IMR-90 (cell line): ENCODE data around the gene CD209. TPM values are rescaled to one million over a fixed set of nuclear protein-coding genes. Genes with fewer than 3 reads are reported as not detected.

ENCODE experiments used
- ATAC-seq: fragments of 200-7000 bp; cut with Tn5 transposase; 2 replicates; pipeline ENCODE4 v1.9.1; 2020; ENCODE audit warnings: low read depth, mild to moderate bottlenecking, moderate library complexity
- BruUV-seq: library from RNA; stranded (reverse); fragments of 400-500 nt; replicated peaks from 2 replicates; lab custom pipeline; 2021; lab: Mats Ljungman, UMichigan
- CTCF ChIA-PET: fragments of 300-600 bp; formaldehyde crosslinking; extraction: SDS; loops from one replicate; lab custom pipeline; 2021; ENCODE audit warnings: antibody characterized with exemption; lab: Yijun Ruan, JAX
- POLR2A ChIA-PET: fragments of 300-600 bp; sonication (Branson Sonifier 250); formaldehyde crosslinking; loops from one replicate; lab custom pipeline; 2022; ENCODE audit warnings: antibody characterized with exemption; ENCODE audit not compliant: unreplicated experiment; lab: Charles Lee
- DNase-seq: peaks from one replicate; pipeline ENCODE4 v3.0.0; 2013
- H2AFZ ChIP-seq: replicated peaks from 2 replicates; pipeline ENCODE3; 2013; ENCODE audit warnings: low read length, mild to moderate bottlenecking; ENCODE audit not compliant: poor library complexity
- H2AK5ac ChIP-seq: 2 replicates; pipeline ENCODE4 v1.6.1; 2013; ENCODE audit warnings: low read depth, low read length, inconsistent platforms
- H2AK9ac ChIP-seq: replicated peaks from 2 replicates; pipeline ENCODE3; 2013; ENCODE audit warnings: mild to moderate bottlenecking, low read depth, low read length, moderate library complexity; ENCODE audit not compliant: poor library complexity
- H2BK120ac ChIP-seq: 2 replicates; pipeline ENCODE4 v1.6.1; 2013; ENCODE audit warnings: low read depth, low read length, inconsistent platforms
- H2BK15ac ChIP-seq: 3 replicates; pipeline ENCODE4 v1.6.1; 2013; ENCODE audit warnings: low read depth, low read length, inconsistent platforms
- H2BK20ac ChIP-seq: 2 replicates; pipeline ENCODE4 v1.6.1; 2013; ENCODE audit warnings: low read depth, mild to moderate bottlenecking, inconsistent platforms, low read length, moderate library complexity
- H2BK5ac ChIP-seq: 2 replicates; pipeline ENCODE4 v1.6.1; 2013; ENCODE audit warnings: mild to moderate bottlenecking, low read depth, low read length, inconsistent platforms; ENCODE audit not compliant: poor library complexity, severe bottlenecking
- H3K14ac ChIP-seq: replicated peaks from 2 replicates; pipeline ENCODE4 v1.6.1; 2013; ENCODE audit warnings: low read depth, low read length, inconsistent platforms
- H3K18ac ChIP-seq: 2 replicates; pipeline ENCODE4 v1.6.1; 2013; ENCODE audit warnings: low read depth, low read length, control low read depth
- H3K23ac ChIP-seq: 2 replicates; pipeline ENCODE4 v1.6.1; 2013; ENCODE audit warnings: low read depth, low read length, inconsistent platforms
- H3K27ac ChIP-seq: 2 replicates; pipeline ENCODE4 v1.5.1; 2013; ENCODE audit warnings: mild to moderate bottlenecking, control low read depth, low read length; ENCODE audit not compliant: insufficient read depth
- H3K27me3 ChIP-seq: 2 replicates; pipeline ENCODE4 v1.6.1; 2013; ENCODE audit warnings: low read length; ENCODE audit not compliant: control insufficient read depth, insufficient read depth
- H3K36me3 ChIP-seq: 2 replicates; pipeline ENCODE4 v1.6.1; 2013; ENCODE audit warnings: low read length, mixed read lengths; ENCODE audit not compliant: control insufficient read depth, insufficient read depth
- H3K4ac ChIP-seq: 2 replicates; pipeline ENCODE4 v1.6.1; 2013; ENCODE audit warnings: low read depth, low read length, inconsistent platforms
- H3K4me1 ChIP-seq: 2 replicates; pipeline ENCODE4 v1.6.1; 2013; ENCODE audit warnings: low read length, mixed read lengths; ENCODE audit not compliant: control insufficient read depth, insufficient read depth
- H3K4me2 ChIP-seq: 2 replicates; pipeline ENCODE4 v1.6.1; 2013; ENCODE audit warnings: low read depth, mild to moderate bottlenecking, control low read depth, low read length, moderate library complexity
- H3K4me3 ChIP-seq: 2 replicates; pipeline ENCODE4 v1.5.1; 2013; ENCODE audit warnings: low read depth, mild to moderate bottlenecking, control low read depth, low read length, moderate library complexity; ENCODE audit not compliant: insufficient read depth
- H3K56ac ChIP-seq: 2 replicates; pipeline ENCODE4 v1.6.1; 2013; ENCODE audit warnings: low read length, inconsistent platforms; ENCODE audit not compliant: insufficient read depth; ENCODE audit errors: extremely low read depth
- H3K79me1 ChIP-seq, 2 experiments: 2 replicates each; pipeline ENCODE4 v1.6.1; 2013; ENCODE audit warnings: low read length in 2 of 2, inconsistent platforms in 1 of 2, low read depth in 1 of 2
- H3K9ac ChIP-seq: 2 replicates; pipeline ENCODE4 v1.6.1; 2013; ENCODE audit warnings: low read depth, low read length, control low read depth
- H3K9me1 ChIP-seq: 2 replicates; pipeline ENCODE4 v1.6.1; 2013; ENCODE audit warnings: low read length, inconsistent platforms; ENCODE audit not compliant: insufficient read depth
- H3K9me3 ChIP-seq: 2 replicates; pipeline ENCODE4 v1.6.1; 2013; ENCODE audit warnings: low read length; ENCODE audit not compliant: control insufficient read depth, insufficient read depth
- H4K20me1 ChIP-seq: 2 replicates; pipeline ENCODE4 v1.6.1; 2013; ENCODE audit warnings: low read length, inconsistent platforms; ENCODE audit not compliant: insufficient read depth
- H4K5ac ChIP-seq: 2 replicates; pipeline ENCODE4 v1.6.1; 2013; ENCODE audit warnings: mild to moderate bottlenecking, low read depth, low read length, control low read depth
- H4K8ac ChIP-seq, 2 experiments: 2 replicates each; pipeline ENCODE4 v1.6.1; 2013; ENCODE audit warnings: low read depth in 2 of 2, low read length in 2 of 2, control low read depth in 1 of 2, inconsistent platforms in 1 of 2
- H4K91ac ChIP-seq: 2 replicates; pipeline ENCODE4 v1.6.1; 2013; ENCODE audit warnings: low read depth, low read length, inconsistent platforms; ENCODE audit not compliant: insufficient read depth
- BHLHE40 ChIP-seq: fragments of 150-350 bp; IDR thresholded peaks from 2 replicates; pipeline ENCODE4 v1.6.1; 2016; ENCODE audit warnings: mild to moderate bottlenecking, low read depth, low read length
- CEBPB ChIP-seq: IDR thresholded peaks from 2 replicates; pipeline ENCODE4 v1.6.1; 2012; ENCODE audit warnings: low read depth, low read length, improper control_type of control experiment
- CHD1 ChIP-seq: IDR thresholded peaks from 2 replicates; pipeline ENCODE4 v1.6.1; 2012; ENCODE audit warnings: low read depth, low read length, improper control_type of control experiment
- MAFK ChIP-seq: IDR thresholded peaks from 2 replicates; pipeline ENCODE4 v1.6.1; 2012; ENCODE audit warnings: low read depth, low read length, improper control_type of control experiment
- MAZ ChIP-seq: IDR thresholded peaks from 2 replicates; pipeline ENCODE4 v1.6.1; 2012; ENCODE audit warnings: low read depth, mild to moderate bottlenecking, low read length, improper control_type of control experiment, moderate library complexity, borderline replicate concordance
- POLR2A ChIP-seq: IDR thresholded peaks from 2 replicates; pipeline ENCODE4 v1.6.1; 2012; ENCODE audit warnings: mild to moderate bottlenecking, low read depth, low read length
- RAD21 ChIP-seq: IDR thresholded peaks from 2 replicates; pipeline ENCODE4 v1.6.1; 2012; ENCODE audit warnings: low read length, improper control_type of control experiment
- RFX5 ChIP-seq: IDR thresholded peaks from 2 replicates; pipeline ENCODE4 v1.8.0; 2012; ENCODE audit warnings: low read depth, mild to moderate bottlenecking, low read length, moderate library complexity
- SMC3 ChIP-seq: fragments of 150-350 bp; IDR thresholded peaks from 2 replicates; pipeline ENCODE4 v1.6.1; 2016; ENCODE audit warnings: low read depth, mild to moderate bottlenecking, antibody characterized with exemption, low read length, moderate library complexity
- WGBS, 2 experiments: methylation state at CpG; one replicate each; pipeline versions ENCODE4 v1.1.5 to v1.1.7; 2013; ENCODE audit warnings: missing lambda C conversion rate in 2 of 2; ENCODE audit not compliant: insufficient read length in 1 of 2; ENCODE audit errors: extremely low coverage in 2 of 2; 5-methylcytosine and 5-hydroxymethylcytosine counted together
- dilution Hi-C: fragments of 300-500 bp; cut with HindIII; formaldehyde crosslinking; loops from one replicate; pipeline ENCODE4 v1.14.3; 2018; ENCODE audit warnings: low sequenced_read_pairs; ENCODE audit not compliant: unreplicated experiment
- in situ Hi-C: fragments of 300-500 bp; cut with MboI; formaldehyde crosslinking; loops from 3 replicates; pipeline ENCODE4 v1.14.3; 2019; ENCODE audit warnings: low sequenced_read_pairs, inconsistent platforms, mixed read lengths
- intact Hi-C: fragments of 100-400 bp; cut with micrococcal nuclease; formaldehyde crosslinking; loops from 2 replicates; pipeline ENCODE4 v1.10.0; 2022
- polyA plus RNA-seq, 3 experiments: library from polyadenylated mRNA; depleted of rRNA; stranded (reverse); fragments of >200 nt; gene quantifications; 2 replicates each; pipeline ENCODE4 v1.2.3, GENCODE V29; 2012; ENCODE audit warnings: low replicate concordance in 1 of 3
- total RNA-seq: library from RNA; depleted of rRNA; stranded (reverse); fragments of >200 nt; gene quantifications from 2 replicates; pipeline ENCODE4 v1.2.3, GENCODE V29; 2012
- TF ChIP-seq, protein P1 (sequence below): fragments of 150-350 bp; IDR thresholded peaks from 2 replicates; pipeline ENCODE4 v1.6.1; 2016; ENCODE audit warnings: low read depth, mild to moderate bottlenecking, low read length, moderate library complexity, borderline replicate concordance
- TF ChIP-seq, protein P2 (sequence below): fragments of 150-350 bp; IDR thresholded peaks from 2 replicates; pipeline ENCODE4 v1.6.1; 2017; ENCODE audit warnings: mild to moderate bottlenecking, antibody characterized with exemption, low read length, low read depth
- TF ChIP-seq, protein P3 (sequence below): conservative IDR thresholded peaks from 2 replicates; pipeline ENCODE4 v1.5.1; 2012; ENCODE audit warnings: mild to moderate bottlenecking, low read depth, low read length, improper control_type of control experiment

CD209 gene
- total and polyA plus RNA-seq, 2 of the 4 experiments (the other 2 are of a cell fraction) = not detected

DNA sequence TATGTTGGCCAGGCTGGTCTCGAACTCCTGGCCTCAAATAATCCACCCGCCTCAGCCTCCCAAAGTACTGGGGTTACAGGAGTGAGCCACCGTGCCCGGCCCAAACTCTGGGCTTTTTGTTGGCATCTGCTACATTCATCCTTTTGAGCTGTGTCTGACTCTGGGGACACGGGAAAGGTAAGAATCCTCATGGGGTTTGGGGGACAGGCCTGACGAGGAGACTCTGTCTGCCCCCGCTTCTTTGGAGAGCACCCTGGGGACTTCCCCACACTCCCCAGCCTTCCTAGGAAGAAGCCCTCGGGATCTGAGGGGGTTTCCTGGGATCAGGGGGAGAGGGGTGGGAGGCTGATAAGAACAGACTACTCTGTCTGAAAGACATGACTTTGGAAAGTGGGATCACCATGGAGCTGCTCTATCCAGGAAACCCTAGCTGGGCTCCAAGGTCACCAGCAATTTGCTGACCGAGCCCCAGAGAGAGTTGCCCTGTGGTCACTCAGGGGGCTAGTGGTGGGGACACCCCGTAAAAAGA is 37.3 kb downstream of the CD209 start:
- WGBS, 2 experiments = no CpG with 5 or more reads among the region's 10 CpGs
- H2AK9ac ChIP-seq = no peak overlapping the region
- H3K23ac ChIP-seq = no peak overlapping the region
- H2BK20ac ChIP-seq = no peak overlapping the region
- H4K91ac ChIP-seq = no peak overlapping the region
- no peak overlapping the region for H2BK120ac ChIP-seq
- POLR2A ChIA-PET = no interaction called here
- no peak overlapping the region for H2BK5ac ChIP-seq
- no peaks in the 10 kb centered on the region for H3K4me1 ChIP-seq
- TF ChIP-seq RFX5 = no peak
- TF ChIP-seq SMC3 = no peak
- TF ChIP-seq, protein P1, sequence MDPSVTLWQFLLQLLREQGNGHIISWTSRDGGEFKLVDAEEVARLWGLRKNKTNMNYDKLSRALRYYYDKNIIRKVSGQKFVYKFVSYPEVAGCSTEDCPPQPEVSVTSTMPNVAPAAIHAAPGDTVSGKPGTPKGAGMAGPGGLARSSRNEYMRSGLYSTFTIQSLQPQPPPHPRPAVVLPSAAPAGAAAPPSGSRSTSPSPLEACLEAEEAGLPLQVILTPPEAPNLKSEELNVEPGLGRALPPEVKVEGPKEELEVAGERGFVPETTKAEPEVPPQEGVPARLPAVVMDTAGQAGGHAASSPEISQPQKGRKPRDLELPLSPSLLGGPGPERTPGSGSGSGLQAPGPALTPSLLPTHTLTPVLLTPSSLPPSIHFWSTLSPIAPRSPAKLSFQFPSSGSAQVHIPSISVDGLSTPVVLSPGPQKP = no peak
- no peak for TF ChIP-seq BHLHE40
- no peak for TF ChIP-seq MAFK
- no peak for TF ChIP-seq CHD1
- no peak for TF ChIP-seq MAZ
- TF ChIP-seq, protein P2, sequence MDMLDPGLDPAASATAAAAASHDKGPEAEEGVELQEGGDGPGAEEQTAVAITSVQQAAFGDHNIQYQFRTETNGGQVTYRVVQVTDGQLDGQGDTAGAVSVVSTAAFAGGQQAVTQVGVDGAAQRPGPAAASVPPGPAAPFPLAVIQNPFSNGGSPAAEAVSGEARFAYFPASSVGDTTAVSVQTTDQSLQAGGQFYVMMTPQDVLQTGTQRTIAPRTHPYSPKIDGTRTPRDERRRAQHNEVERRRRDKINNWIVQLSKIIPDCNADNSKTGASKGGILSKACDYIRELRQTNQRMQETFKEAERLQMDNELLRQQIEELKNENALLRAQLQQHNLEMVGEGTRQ = no peak
- no peak for TF ChIP-seq POLR2A
- TF ChIP-seq CEBPB = no peak
- TF ChIP-seq, protein P3, sequence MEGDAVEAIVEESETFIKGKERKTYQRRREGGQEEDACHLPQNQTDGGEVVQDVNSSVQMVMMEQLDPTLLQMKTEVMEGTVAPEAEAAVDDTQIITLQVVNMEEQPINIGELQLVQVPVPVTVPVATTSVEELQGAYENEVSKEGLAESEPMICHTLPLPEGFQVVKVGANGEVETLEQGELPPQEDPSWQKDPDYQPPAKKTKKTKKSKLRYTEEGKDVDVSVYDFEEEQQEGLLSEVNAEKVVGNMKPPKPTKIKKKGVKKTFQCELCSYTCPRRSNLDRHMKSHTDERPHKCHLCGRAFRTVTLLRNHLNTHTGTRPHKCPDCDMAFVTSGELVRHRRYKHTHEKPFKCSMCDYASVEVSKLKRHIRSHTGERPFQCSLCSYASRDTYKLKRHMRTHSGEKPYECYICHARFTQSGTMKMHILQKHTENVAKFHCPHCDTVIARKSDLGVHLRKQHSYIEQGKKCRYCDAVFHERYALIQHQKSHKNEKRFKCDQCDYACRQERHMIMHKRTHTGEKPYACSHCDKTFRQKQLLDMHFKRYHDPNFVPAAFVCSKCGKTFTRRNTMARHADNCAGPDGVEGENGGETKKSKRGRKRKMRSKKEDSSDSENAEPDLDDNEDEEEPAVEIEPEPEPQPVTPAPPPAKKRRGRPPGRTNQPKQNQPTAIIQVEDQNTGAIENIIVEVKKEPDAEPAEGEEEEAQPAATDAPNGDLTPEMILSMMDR = no peak
- no peak for TF ChIP-seq RAD21
- no TSS peak for BruUV-seq
- no peak overlapping the region for H3K27ac ChIP-seq
- no peaks in the 10 kb centered on the region for H3K36me3 ChIP-seq
- H3K4ac ChIP-seq = no peak overlapping the region
- no peak overlapping the region for H2AK5ac ChIP-seq
- dilution Hi-C loops (no loop called here), in situ Hi-C loops (no loop called here), intact Hi-C loops (no loop called here)
- CTCF ChIA-PET = no interaction called here
- H3K9me1 ChIP-seq = no peaks in the 10 kb centered on the region
- H3K14ac ChIP-seq = no peak overlapping the region
- no peak overlapping the region for H2BK15ac ChIP-seq
- no peak overlapping the region for H3K4me2 ChIP-seq
- H4K5ac ChIP-seq = no peak overlapping the region
- no peaks in the 10 kb centered on the region for H4K20me1 ChIP-seq
- no peak for ATAC-seq
- no peak overlapping the region for H3K9ac ChIP-seq
- no peak overlapping the region for H3K4me3 ChIP-seq
- DNase-seq = no peak
- peaks cover 2% of the 10 kb centered on the region; the same call in 1 of the 2 replicates for H3K27me3 ChIP-seq
- no peak overlapping the region for H4K8ac ChIP-seq
- H3K79me1 ChIP-seq = no peaks in the 10 kb centered on the region
- H3K18ac ChIP-seq = no peak overlapping the region
- H3K9me3 ChIP-seq = no peaks in the 10 kb centered on the region
- no peak overlapping the region for H3K56ac ChIP-seq
- no peak overlapping the region for H2AFZ ChIP-seq
